ENCODE measurements around the gene FOXC1.

The FOXC1 gene

GRCh38 chr6:1643830-1644445 is 34.2 kb downstream of the FOXC1 start:
- DNase-seq (ENCODE audit: low spot score), result no peak

GRCh38 chr6:1644516-1645060 is 34.9 kb downstream of the FOXC1 start:
- DNase-seq (ENCODE audit: low spot score), result no peak

DNA sequence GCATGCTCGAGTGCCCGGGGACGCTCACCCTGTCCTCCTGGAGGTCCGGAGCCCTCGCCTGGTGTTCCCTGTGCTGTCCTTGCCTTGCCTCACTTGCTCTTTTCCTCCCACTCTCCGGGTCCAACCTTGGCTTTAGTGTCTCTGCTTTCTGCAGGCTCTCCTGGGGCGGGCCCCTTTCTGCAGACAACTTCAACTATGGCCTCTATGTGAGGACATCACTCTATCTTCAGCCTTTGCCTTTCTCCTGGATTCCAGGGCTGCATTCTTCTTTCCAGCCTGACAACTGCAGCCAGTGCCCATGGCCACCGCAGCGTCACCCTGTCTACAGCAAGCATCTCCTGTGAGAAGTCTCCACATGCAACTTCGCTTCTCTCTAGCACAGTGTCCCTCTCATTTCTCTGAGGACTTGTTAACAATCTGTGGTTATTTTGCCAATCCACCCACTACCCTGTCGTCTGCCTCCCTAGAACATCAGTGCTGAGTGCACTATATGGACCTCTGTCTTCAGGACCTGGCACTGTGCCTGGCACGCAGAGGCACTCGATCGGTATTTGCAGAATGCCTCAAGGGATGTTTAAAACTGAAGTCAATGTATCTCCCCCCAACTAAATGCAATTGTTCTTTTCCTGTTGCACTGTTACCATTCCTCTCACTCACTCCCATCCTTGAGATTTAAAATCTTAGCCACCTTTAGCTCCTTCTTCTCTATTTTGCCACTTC is 35.9 kb downstream of the FOXC1 start:
- DNase-seq (ENCODE audit: low spot score), result no peak

DNA sequence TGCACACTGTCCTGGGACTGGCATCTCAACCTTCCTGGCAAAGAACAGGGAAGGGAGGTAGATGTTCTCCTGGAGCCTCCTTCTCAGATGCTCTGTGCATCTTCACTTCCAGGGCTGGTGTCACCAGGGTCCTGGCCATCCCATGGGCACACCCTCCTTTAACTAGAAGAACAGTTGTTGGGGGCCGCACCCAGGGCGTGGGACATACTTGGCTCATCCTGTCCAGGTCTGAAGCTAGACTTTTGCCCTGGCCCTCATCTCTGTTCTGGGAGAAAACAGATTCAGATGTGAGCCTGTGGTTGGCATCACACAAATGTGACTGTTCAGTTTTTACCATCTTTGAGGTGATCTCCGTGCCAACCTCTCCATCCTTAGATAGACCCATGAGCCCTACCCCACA is 41.6 kb downstream of the FOXC1 start:
- DNase-seq (ENCODE audit: low spot score), result no peak

DNA sequence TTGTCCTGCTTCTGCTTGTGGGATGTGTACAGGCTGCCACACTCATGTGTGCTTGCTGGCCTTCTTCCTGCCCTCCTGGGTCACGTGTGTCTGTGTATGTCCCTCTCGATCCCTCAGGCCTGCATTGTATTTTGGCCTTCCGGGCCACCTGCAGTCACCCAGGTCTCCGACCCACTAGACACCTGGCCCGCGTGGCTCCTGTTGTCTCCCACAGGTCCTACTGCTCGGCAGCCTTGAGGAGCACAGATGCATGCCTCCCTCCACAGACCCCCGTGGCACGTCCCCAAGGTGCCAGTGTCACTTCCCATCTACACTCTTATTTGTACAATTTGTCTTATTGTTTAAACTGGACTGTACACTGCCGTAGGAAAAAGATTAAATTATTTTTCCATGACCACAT is 43.1 kb downstream of the FOXC1 start:
- DNase-seq (ENCODE audit: low spot score), result no peak

GRCh38 chr6:1654054-1654453 is 44.3 kb downstream of the FOXC1 start:
- no peak for DNase-seq (ENCODE audit: low spot score)

- no peak for DNase-seq (ENCODE audit: low spot score)
Measured at GRCh38 chr6:1657116-1657770, 47.5 kb downstream of the FOXC1 start.

DNA sequence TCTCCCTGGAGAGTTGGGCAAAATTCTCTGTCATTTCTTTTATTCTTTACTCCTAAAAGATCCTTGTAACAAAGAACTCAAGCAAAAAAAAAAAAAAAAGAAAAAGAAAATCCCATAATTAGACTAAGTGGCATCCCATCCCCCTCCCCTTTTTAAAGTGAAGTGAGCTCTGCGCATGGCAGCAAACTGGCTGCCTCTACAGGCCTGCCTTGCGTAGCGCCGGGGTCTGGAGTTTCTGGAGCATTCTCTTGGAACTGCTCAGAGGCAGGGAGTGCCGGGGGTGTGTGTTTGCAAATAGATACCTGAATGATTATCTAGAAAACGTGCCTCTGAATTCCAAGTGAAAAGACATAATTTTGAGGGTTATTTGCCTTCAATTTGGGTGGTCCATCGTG is 48.1 kb downstream of the FOXC1 start:
- no peak for DNase-seq (ENCODE audit: low spot score)

GRCh38 chr6:1658212-1659005 is 48.7 kb downstream of the FOXC1 start:
- DNase-seq (ENCODE audit: low spot score), result no peak

GRCh38 chr6:1659816-1660215 is 50.1 kb downstream of the FOXC1 start:
- no peak for DNase-seq (ENCODE audit: low spot score)

DNA sequence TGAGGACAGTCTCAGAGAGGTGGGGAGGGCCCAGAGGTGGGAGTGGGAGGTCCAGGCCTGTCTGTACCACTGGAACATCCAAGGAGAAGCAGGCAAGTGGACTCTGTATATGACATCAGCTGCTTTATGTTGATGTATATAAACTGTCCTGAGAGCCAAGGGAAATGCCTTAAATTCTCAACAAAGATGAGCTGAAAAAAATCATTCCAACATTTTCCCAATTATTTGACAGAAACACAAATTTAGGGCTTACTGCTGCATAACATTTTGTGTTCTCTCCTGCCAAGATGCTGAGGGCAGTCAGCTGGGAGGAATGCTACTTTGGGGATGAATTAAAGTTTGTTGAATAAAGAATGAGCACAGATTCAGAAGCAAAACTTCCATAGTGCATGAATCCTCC is 52.8 kb downstream of the FOXC1 start:
- DNase-seq (ENCODE audit: low spot score), result no peak

Measured in RKO (cell line).